Erythroblast (primary cell): Measurements from ENCODE around the gene UNK.

Experiments
- GATA1 ChIP-seq: IDR thresholded peaks from 2 replicates; pipeline ENCODE4 v1.6.1; 2011; ENCODE audit warnings: low read depth, mild to moderate bottlenecking, control low read depth, low read length, moderate library complexity
- POLR2A ChIP-seq: IDR thresholded peaks from 2 replicates; pipeline ENCODE4 v1.6.1; 2011; ENCODE audit warnings: mild to moderate bottlenecking, low read length

- TF ChIP-seq POLR2A (no peak), GATA1 (no peak)
Observed at GRCh38 chr17:75743625-75744206, 40.9 kb upstream of the UNK start.
